ENCODE results near the gene CSNK1G1.

GRCh38 chr15:64264502-64264901, 91.5 kb downstream of the CSNK1G1 start:
- TF ChIP-seq CTCF (conservative IDR thresholded peaks at IDR 0.05; ENCODE audit: low read depth, low read length) (no peak), POLR2A (IDR thresholded peaks at IDR 0.05; ENCODE audit: low read depth, low read length) (no peak), RAD21 (IDR thresholded peaks at IDR 0.05; ENCODE audit: low read length) (no peak), MXI1 (IDR thresholded peaks at IDR 0.05; ENCODE audit: borderline replicate concordance, low read depth, low read length) (no peak), NFE2L2 (IDR thresholded peaks at IDR 0.05; ENCODE audit: low read depth, low read length) (no peak), SMC3 (IDR thresholded peaks at IDR 0.05; ENCODE audit: low read depth, low read length) (no peak), RFX5 (IDR thresholded peaks at IDR 0.05; ENCODE audit: low read depth, low read length) (no peak)
